K562 (cell line): ENCODE measurements around the gene PCSK1. TPM values are rescaled to one million over a fixed set of nuclear protein-coding genes. Genes with fewer than 3 reads are reported as not detected.

Experiments used
- ATAC-seq: fragments of 200-7000 bp; cut with Tn5 transposase; 3 replicates; pipeline ENCODE4 v1.9.1; 2020; ENCODE audit warnings: moderate library complexity
- BruUV-seq: library from RNA; stranded (reverse); fragments of 400-500 nt; replicated peaks from 2 replicates; lab custom pipeline; 2021; lab: Mats Ljungman, UMichigan
- CTCF ChIA-PET: fragments of 300-600 bp; formaldehyde crosslinking; extraction: SDS; loops from one replicate; lab custom pipeline; 2021; ENCODE audit warnings: low intra/inter-chr PET ratio; lab: Yijun Ruan, JAX
- POLR2A ChIA-PET: fragments of 300-600, 350-650 bp; sonication (Branson Sonifier 250); formaldehyde crosslinking; extraction: SDS; loops from one replicate; lab custom pipeline; 2021; ENCODE audit warnings: antibody characterized with exemption, inconsistent platforms; lab: Yijun Ruan, JAX
- DNase-seq, 4 experiments: peaks; one replicate each; pipeline versions ENCODE4 v3.0.0 to v3.0.0-alpha.2; 2011 to 2018; ENCODE audit warnings: low spot score in 3 of 4, mixed read lengths in 3 of 4; ENCODE audit errors: extremely low read depth in 1 of 4
- FAIRE-seq: peaks from 2 replicates; lab custom pipeline; 2011; peaks lifted over from hg19 to GRCh38; lab: Jason Lieb, UNC
- H2AFZ ChIP-seq: 2 replicates; pipeline ENCODE4 v1.6.0; 2011; ENCODE audit warnings: low read depth, low read length, control low read depth, inconsistent platforms
- H3K27ac ChIP-seq: fragments of 200-600 bp; 3 replicates; pipeline ENCODE4 v1.8.0; 2011; ENCODE audit warnings: low read depth, mild to moderate bottlenecking, control low read depth, inconsistent platforms, low read length, moderate library complexity, mixed read lengths; ENCODE audit errors: extremely low read depth
- H3K27me3 ChIP-seq, 2 experiments: fragments of 300-600 bp in 1 of 2; 2 replicates in 1 of 2; 3 replicates in 1 of 2; pipeline versions ENCODE4 v1.6.0 to v1.8.0; 2011; ENCODE audit warnings: inconsistent platforms in 2 of 2, low read length in 2 of 2, mild to moderate bottlenecking in 1 of 2, mixed read lengths in 1 of 2, moderate library complexity in 1 of 2; ENCODE audit not compliant: control insufficient read depth in 2 of 2, insufficient read depth in 2 of 2
- H3K36me3 ChIP-seq: fragments of 300-600 bp; 3 replicates; pipeline ENCODE4 v1.8.0; 2011; ENCODE audit warnings: mild to moderate bottlenecking, low read length, inconsistent platforms; ENCODE audit not compliant: control insufficient read depth, insufficient read depth
- H3K4me1 ChIP-seq, 2 experiments: fragments of 200-600 bp in 1 of 2; replicated peaks in 1 of 2; 2 replicates in 1 of 2; 3 replicates in 1 of 2; pipeline versions ENCODE4 v1.5.1 to v1.8.0; 2011; ENCODE audit warnings: inconsistent platforms in 2 of 2, low read length in 2 of 2, mild to moderate bottlenecking in 1 of 2, mixed read lengths in 1 of 2, moderate library complexity in 1 of 2; ENCODE audit not compliant: control insufficient read depth in 2 of 2, insufficient read depth in 2 of 2
- H3K4me2 ChIP-seq: 2 replicates; pipeline ENCODE4 v1.6.1; 2011; ENCODE audit warnings: low read length, control low read depth, inconsistent platforms, mixed read lengths; ENCODE audit not compliant: insufficient read depth
- H3K4me3 ChIP-seq: fragments of 200-600 bp; sonication (generic), shearing (Covaris generic); 2 replicates; pipeline ENCODE4 v1.5.1; 2016; ENCODE audit warnings: control low read depth, inconsistent platforms
- H3K79me2 ChIP-seq: fragments of 200-600 bp; 3 replicates; pipeline ENCODE4 v1.8.0; 2011; ENCODE audit warnings: low read length, inconsistent platforms; ENCODE audit not compliant: control insufficient read depth, insufficient read depth
- H3K9ac ChIP-seq, 2 experiments: 2 replicates each; pipeline versions ENCODE4 v1.6.0 to v1.6.1; 2011; ENCODE audit warnings: low read depth in 2 of 2, low read length in 2 of 2, control low read depth in 1 of 2, inconsistent platforms in 1 of 2, mild to moderate bottlenecking in 1 of 2, mixed read lengths in 1 of 2; ENCODE audit not compliant: insufficient read depth in 1 of 2
- H3K9me1 ChIP-seq: one replicate; pipeline ENCODE4 v1.6.0; 2011; ENCODE audit warnings: inconsistent platforms, mild to moderate bottlenecking, low read length, moderate library complexity; ENCODE audit not compliant: control insufficient read depth, insufficient read depth
- H3K9me3 ChIP-seq: replicated peaks from 2 replicates; pipeline ENCODE4 v1.5.1; 2011; ENCODE audit warnings: low read depth, low read length, inconsistent platforms; ENCODE audit not compliant: control insufficient read depth, insufficient read depth
- H4K20me1 ChIP-seq: replicated peaks from 2 replicates; pipeline ENCODE4 v1.6.1; 2011; ENCODE audit warnings: low read length, inconsistent platforms, mixed read lengths; ENCODE audit not compliant: control insufficient read depth, insufficient read depth
- ARID1B ChIP-seq: fragments of 450-650 bp; IDR thresholded peaks from 2 replicates; pipeline ENCODE4 v1.6.1; 2016; ENCODE audit warnings: antibody characterized with exemption, mild to moderate bottlenecking, inconsistent platforms
- CHD2 ChIP-seq: IDR thresholded peaks from 2 replicates; pipeline ENCODE4 v1.6.1; 2011; ENCODE audit warnings: low read depth, low read length
- ILF3 ChIP-seq: fragments of 450-650 bp; IDR thresholded peaks from 2 replicates; pipeline ENCODE4 v1.6.1; 2018; ENCODE audit warnings: antibody characterized with exemption, mild to moderate bottlenecking, moderate library complexity, borderline replicate concordance
- KHSRP ChIP-seq: fragments of 450-650 bp; IDR thresholded peaks from 2 replicates; pipeline ENCODE4 v1.6.1; 2017
- MECOM ChIP-seq: fragments of 250-450 bp; sonication (Bioruptor Pico); IDR thresholded peaks from 2 replicates; pipeline ENCODE4 v1.8.0; 2022; ENCODE audit warnings: inconsistent platforms
- RERE ChIP-seq: sonication (generic); formaldehyde crosslinking; IDR thresholded peaks from 2 replicates; pipeline ENCODE4 v1.8.0; 2023; ENCODE audit warnings: missing genetic modification reagents, mild to moderate bottlenecking, borderline replicate concordance
- TCF3 ChIP-seq: sonication (generic); formaldehyde crosslinking; IDR thresholded peaks from 2 replicates; pipeline ENCODE4 v1.4.0; 2020; ENCODE audit warnings: mild to moderate bottlenecking, missing genetic modification reagents
- ZNF57 ChIP-seq: fragments of 450-650 bp; formaldehyde crosslinking; IDR thresholded peaks from 2 replicates; pipeline ENCODE4 v1.4.0; 2020; ENCODE audit warnings: mild to moderate bottlenecking, moderate library complexity
- WGBS: fragments of 100-300 bp; shearing (Covaris generic); methylation state at CpG from one replicate; pipeline ENCODE4 v1.1.6; 2016; ENCODE audit warnings: low coverage, mixed read lengths; ENCODE audit not compliant: insufficient coverage; ENCODE audit errors: missing lambda C conversion rate; 5-methylcytosine and 5-hydroxymethylcytosine counted together
- in situ Hi-C: fragments of 300-500 bp; cut with MboI; formaldehyde crosslinking; loops from 4 replicates; pipeline ENCODE4 v1.15.0; 2018; ENCODE audit warnings: inconsistent platforms, mixed read lengths
- intact Hi-C: fragments of 100-400 bp; cut with micrococcal nuclease; formaldehyde crosslinking; loops from 2 replicates; pipeline ENCODE4 v1.14.2; 2022
- polyA plus RNA-seq, 8 experiments: library from polyadenylated mRNA; depleted of rRNA in 4 of 8; stranded (reverse) in 5 of 8; unstranded in 3 of 8; fragments of >200 nt; fragmentation: Nextera tagmentation in 2 of 8; fragmentation: Illumina TruSeq in 1 of 8; extraction: Ambion mirVana in 2 of 8; extraction: Trizol in 1 of 8; gene quantifications; 2 replicates each; pipeline versions ENCODE4 v1.2.1 to v1.2.3, GENCODE V29; 2011 to 2014; ENCODE audit warnings: inconsistent platforms in 1 of 8, missing spikeins in 1 of 8
- total RNA-seq, 7 experiments: library from RNA; depleted of rRNA in 6 of 7; stranded (reverse); fragments of >200 nt in 6 of 7; fragmentation: Illumina TruSeq in 2 of 7; extraction: Trizol in 2 of 7; gene quantifications; 2 replicates each; pipeline versions ENCODE4 v1.2.1 to v1.2.3, GENCODE V29; 2011 to 2021; ENCODE audit warnings: low replicate concordance in 1 of 7
- TF ChIP-seq, protein P1 (sequence below), 2 experiments: fragments of 450-650 bp; conservative IDR thresholded peaks; 2 replicates each; pipeline ENCODE4 v1.6.1; 2017; ENCODE audit warnings: mild to moderate bottlenecking in 2 of 2, moderate library complexity in 2 of 2
- TF ChIP-seq, protein P2 (sequence below): sonication (generic); formaldehyde crosslinking; IDR thresholded peaks from 2 replicates; pipeline ENCODE4 v1.8.1; 2022; ENCODE audit warnings: missing genetic modification reagents
- TF ChIP-seq, protein P3 (sequence below), 2 experiments: fragments of 450-650 bp; IDR thresholded peaks; 2 replicates each; pipeline ENCODE4 v1.6.1; 2016

PCSK1 gene
- total and polyA plus RNA-seq, 9 of the 15 experiments (the other 6 are each of a cell fraction or from before 2014, with no cell fraction given), result not detected

GRCh38 chr5:96370976-96371375 lies 62.1 kb downstream of the PCSK1 start:
- Histone ChIP-seq H3K9me3 (no peaks in the 10 kb centered on the region), H3K9ac (no peak overlapping the region), H3K4me1 (no peaks in the 10 kb centered on the region), H3K27me3 (no peaks in the 10 kb centered on the region), H3K36me3 (no peaks in the 10 kb centered on the region), H2AFZ (no peak overlapping the region), H3K27ac (no peak overlapping the region), H3K4me3 (no peak overlapping the region), H3K79me2 (no peaks in the 10 kb centered on the region), H4K20me1 (no peaks in the 10 kb centered on the region; the same call in 1 of the 2 replicates), H3K4me2 (no peak overlapping the region), H3K9me1 (no peaks in the 10 kb centered on the region)
- ChIA-PET POLR2A (no interaction called here), CTCF (no interaction called here)
- TF ChIP-seq MECOM (CRISPR knock-in tag) (no peak), RERE (CRISPR knock-in tag) (no peak), ILF3 (no peak), CHD2 (no peak), ZNF57 (CRISPR knock-in tag) (no peak), KHSRP (no peak), TCF3 (CRISPR knock-in tag) (no peak), ARID1B (no peak)
- TF ChIP-seq, protein P1, sequence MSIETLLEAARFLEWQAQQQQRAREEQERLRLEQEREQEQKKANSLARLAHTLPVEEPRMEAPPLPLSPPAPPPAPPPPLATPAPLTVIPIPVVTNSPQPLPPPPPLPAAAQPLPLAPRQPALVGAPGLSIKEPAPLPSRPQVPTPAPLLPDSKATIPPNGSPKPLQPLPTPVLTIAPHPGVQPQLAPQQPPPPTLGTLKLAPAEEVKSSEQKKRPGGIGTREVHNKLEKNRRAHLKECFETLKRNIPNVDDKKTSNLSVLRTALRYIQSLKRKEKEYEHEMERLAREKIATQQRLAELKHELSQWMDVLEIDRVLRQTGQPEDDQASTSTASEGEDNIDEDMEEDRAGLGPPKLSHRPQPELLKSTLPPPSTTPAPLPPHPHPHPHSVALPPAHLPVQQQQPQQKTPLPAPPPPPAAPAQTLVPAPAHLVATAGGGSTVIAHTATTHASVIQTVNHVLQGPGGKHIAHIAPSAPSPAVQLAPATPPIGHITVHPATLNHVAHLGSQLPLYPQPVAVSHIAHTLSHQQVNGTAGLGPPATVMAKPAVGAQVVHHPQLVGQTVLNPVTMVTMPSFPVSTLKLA (conservative IDR thresholded peaks at IDR 0.05), result no peak
- TF ChIP-seq, protein P2, sequence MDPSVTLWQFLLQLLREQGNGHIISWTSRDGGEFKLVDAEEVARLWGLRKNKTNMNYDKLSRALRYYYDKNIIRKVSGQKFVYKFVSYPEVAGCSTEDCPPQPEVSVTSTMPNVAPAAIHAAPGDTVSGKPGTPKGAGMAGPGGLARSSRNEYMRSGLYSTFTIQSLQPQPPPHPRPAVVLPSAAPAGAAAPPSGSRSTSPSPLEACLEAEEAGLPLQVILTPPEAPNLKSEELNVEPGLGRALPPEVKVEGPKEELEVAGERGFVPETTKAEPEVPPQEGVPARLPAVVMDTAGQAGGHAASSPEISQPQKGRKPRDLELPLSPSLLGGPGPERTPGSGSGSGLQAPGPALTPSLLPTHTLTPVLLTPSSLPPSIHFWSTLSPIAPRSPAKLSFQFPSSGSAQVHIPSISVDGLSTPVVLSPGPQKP (CRISPR knock-in tag), result no peak
- TF ChIP-seq, protein P3, sequence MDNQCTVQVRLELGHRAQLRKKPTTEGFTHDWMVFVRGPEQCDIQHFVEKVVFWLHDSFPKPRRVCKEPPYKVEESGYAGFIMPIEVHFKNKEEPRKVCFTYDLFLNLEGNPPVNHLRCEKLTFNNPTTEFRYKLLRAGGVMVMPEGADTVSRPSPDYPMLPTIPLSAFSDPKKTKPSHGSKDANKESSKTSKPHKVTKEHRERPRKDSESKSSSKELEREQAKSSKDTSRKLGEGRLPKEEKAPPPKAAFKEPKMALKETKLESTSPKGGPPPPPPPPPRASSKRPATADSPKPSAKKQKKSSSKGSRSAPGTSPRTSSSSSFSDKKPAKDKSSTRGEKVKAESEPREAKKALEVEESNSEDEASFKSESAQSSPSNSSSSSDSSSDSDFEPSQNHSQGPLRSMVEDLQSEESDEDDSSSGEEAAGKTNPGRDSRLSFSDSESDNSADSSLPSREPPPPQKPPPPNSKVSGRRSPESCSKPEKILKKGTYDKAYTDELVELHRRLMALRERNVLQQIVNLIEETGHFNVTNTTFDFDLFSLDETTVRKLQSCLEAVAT (IDR thresholded peaks at IDR 0.05), result no peak
- ATAC-seq (no peak), FAIRE-seq (no peak), DNase-seq (no peak)
- 0% methylated on average over 2 of the region's 2 CpGs for WGBS
- no TSS peak for BruUV-seq
- intact Hi-C loops, result no loop called here
- in situ Hi-C loops, result no loop called here
